ENCODE results near the gene CCT3. TPM values are rescaled to one million over a fixed set of nuclear protein-coding genes. Genes with fewer than 3 reads are reported as not detected.
"Not testable (repeated sequence)": the region's sequence is repeated elsewhere in the genome, so short reads cannot be mapped to it uniquely, and the experiment has no call there.

The CCT3 gene
- total and polyA plus RNA-seq, 2 donors: 114 to 296 TPM

DNA sequence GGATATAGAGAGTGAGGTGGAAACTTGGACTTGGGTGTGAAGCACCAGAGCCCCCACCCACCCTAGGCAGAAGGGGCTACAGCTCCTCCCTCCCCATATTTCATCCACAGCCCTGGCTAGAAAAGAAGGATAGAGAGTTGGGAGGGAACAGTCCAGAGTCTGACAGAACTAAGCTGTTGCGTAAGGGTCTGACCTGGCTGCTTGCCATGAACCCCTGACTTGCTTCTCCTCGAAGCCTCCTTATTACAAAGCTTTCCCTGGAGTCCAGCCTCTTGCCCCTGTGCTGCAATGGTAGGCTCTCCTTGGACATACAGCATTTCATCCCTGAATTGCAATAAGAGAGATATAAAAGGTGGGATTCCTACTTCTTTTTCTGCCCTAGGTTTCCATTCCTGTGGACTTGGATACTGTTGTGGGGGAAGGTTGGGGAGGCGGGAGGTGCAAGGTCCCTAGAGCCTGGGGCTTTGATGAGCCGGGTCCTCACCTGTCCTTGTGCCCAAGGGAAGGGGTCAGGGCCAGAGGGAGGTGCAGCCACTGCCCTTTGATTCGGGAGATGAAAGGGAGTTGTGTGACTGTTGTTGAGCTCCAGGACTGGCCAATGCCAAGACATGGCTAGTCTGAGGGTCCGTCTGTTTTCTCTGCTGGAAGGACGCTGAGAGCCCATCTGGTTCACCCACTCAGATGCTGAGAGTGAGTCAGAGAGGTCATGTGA is 33.6 kb upstream of the CCT3 start:
- H3K9me3 ChIP-seq (ENCODE audit: control insufficient read depth in 2 of 2, insufficient read depth in 1 of 2, low read length in 1 of 2): peaks cover 0 to 4% of the 10 kb centered on the region in 2 donors
- 67% methylated on average over 7 of the region's 7 CpGs for WGBS
- H3K36me3 ChIP-seq (ENCODE audit: control insufficient read depth in 2 of 2, insufficient read depth in 2 of 2, low read length in 1 of 2): no peaks in the 10 kb centered on the region
- H3K4me3 ChIP-seq (ENCODE audit: low read length in 2 of 2): no peak overlapping the region
- no peak for DNase-seq (ENCODE audit: low read depth in 6 of 9, low spot score in 9 of 9)
- H3K4me1 ChIP-seq (ENCODE audit: control insufficient read depth in 2 of 2, insufficient read depth in 2 of 2, low read length in 2 of 2): peaks cover 4 to 6% of the 10 kb centered on the region in 2 donors
- peaks cover 15 to 74% of the 10 kb centered on the region in 2 donors for H3K27me3 ChIP-seq (ENCODE audit: control insufficient read depth in 2 of 2, insufficient read depth in 1 of 2, low read length in 1 of 2)
- H3K27ac ChIP-seq (ENCODE audit: low read depth in 1 of 2, low read length in 1 of 2): no peak overlapping the region

DNA sequence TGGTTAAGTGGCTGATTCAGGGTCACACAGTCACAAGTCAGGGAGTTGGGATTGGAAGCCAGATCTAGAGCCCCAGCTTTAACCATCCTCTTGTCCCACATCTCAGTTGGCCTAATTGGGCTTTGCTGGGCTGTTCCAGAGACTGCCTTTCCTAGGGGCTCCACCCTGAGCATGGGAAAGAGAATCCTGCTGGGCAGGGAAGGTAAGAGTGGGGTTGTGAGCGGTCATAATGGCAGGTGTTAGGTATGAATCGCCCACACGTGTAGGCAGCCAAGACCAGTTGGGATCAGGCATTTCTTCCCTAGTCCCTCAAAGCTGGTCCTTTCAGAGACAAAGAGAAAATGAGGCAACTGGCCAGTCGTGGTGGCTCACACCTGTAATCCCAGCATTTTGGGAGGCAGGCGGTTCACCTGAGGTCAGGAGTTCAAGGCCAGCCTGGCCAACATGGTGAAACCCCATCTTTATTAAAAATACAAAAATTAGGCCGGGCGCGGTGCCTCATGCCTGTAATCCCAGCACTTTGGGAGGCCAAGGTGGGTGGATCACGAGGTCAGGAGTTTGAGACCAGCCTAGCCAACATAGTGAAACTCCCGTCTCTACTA is 31.7 kb upstream of the CCT3 start:
- H3K27me3 ChIP-seq (ENCODE audit: control insufficient read depth in 2 of 2, insufficient read depth in 1 of 2, low read length in 1 of 2): peaks cover 18 to 86% of the 10 kb centered on the region in 2 donors
- not testable (repeated sequence) for DNase-seq (ENCODE audit: low read depth in 6 of 9, low spot score in 9 of 9); H3K36me3 ChIP-seq (ENCODE audit: control insufficient read depth in 2 of 2, insufficient read depth in 2 of 2, low read length in 1 of 2); H3K27ac ChIP-seq (ENCODE audit: low read depth in 1 of 2, low read length in 1 of 2); H3K4me1 ChIP-seq (ENCODE audit: control insufficient read depth in 2 of 2, insufficient read depth in 2 of 2, low read length in 2 of 2); H3K9me3 ChIP-seq (ENCODE audit: control insufficient read depth in 2 of 2, insufficient read depth in 1 of 2, low read length in 1 of 2); H3K4me3 ChIP-seq (ENCODE audit: low read length in 2 of 2)
- 97% methylated on average over 10 of the region's 10 CpGs for WGBS

- Histone ChIP-seq H3K4me1 (ENCODE audit: control insufficient read depth in 2 of 2, insufficient read depth in 2 of 2, low read length in 2 of 2) (peaks cover 4 to 6% of the 10 kb centered on the region in 2 donors), H3K36me3 (ENCODE audit: control insufficient read depth in 2 of 2, insufficient read depth in 2 of 2, low read length in 1 of 2) (no peaks in the 10 kb centered on the region), H3K27ac (ENCODE audit: low read depth in 1 of 2, low read length in 1 of 2) (no peak within 1 kb of the TSS), H3K4me3 (ENCODE audit: low read length in 2 of 2) (peak within 1 kb of the TSS in 1 of 2 donors; percentile 31), H3K27me3 (ENCODE audit: control insufficient read depth in 2 of 2, insufficient read depth in 1 of 2, low read length in 1 of 2) (peaks cover 18 to 92% of the 10 kb centered on the region in 2 donors), H3K9me3 (ENCODE audit: control insufficient read depth in 2 of 2, insufficient read depth in 1 of 2, low read length in 1 of 2) (peaks cover 0 to 4% of the 10 kb centered on the region in 2 donors)
- 15% methylated on average over 48 of the region's 48 CpGs for whole genome bisulfite sequencing
- no peak for DNase-seq (ENCODE audit: low read depth in 6 of 9, low spot score in 9 of 9)
Measured at GRCh38 chr1:156368889-156369684, 31.0 kb upstream of the CCT3 start, which contains the start of gene RHBG. Gene RHBG, plus strand, starts transcription at chr1:156369211. Its CDS starts 39 bp downstream, at chr1:156369250.

DNA sequence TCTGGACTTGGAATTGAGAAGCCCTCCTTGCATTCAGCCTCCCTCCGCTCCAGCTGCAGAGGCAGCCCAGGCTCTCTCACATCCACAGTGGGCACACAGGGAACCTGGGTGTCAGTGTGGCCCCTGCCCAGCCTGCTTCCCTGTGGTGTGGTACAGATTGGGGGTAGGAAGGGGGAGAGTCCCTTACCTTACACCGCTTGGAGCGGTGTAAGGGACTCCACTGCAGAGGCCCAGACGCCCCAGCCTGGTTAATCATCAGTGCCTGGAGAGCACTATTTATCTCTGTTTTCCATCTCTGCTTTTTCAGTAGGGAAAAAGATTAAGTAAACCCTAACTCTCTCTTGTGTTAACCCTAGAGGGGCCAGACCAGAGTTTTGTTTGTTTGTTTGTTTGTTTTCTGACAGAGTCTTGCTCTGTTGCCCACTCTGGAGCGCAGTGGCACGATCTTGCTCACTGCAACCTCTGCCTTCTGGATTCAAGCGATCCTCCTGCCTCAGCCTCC is 30.1 kb upstream of the CCT3 start:
- no peaks in the 10 kb centered on the region for H3K36me3 ChIP-seq (ENCODE audit: control insufficient read depth in 2 of 2, insufficient read depth in 2 of 2, low read length in 1 of 2)
- H3K4me3 ChIP-seq (ENCODE audit: low read length in 2 of 2): no peak overlapping the region
- no peak overlapping the region for H3K27ac ChIP-seq (ENCODE audit: low read depth in 1 of 2, low read length in 1 of 2)
- H3K4me1 ChIP-seq (ENCODE audit: control insufficient read depth in 2 of 2, insufficient read depth in 2 of 2, low read length in 2 of 2): peaks cover 4 to 6% of the 10 kb centered on the region in 2 donors
- peaks cover 18 to 92% of the 10 kb centered on the region in 2 donors for H3K27me3 ChIP-seq (ENCODE audit: control insufficient read depth in 2 of 2, insufficient read depth in 1 of 2, low read length in 1 of 2)
- DNase-seq (ENCODE audit: low read depth in 6 of 9, low spot score in 9 of 9): no peak
- peaks cover 0 to 4% of the 10 kb centered on the region in 2 donors for H3K9me3 ChIP-seq (ENCODE audit: control insufficient read depth in 2 of 2, insufficient read depth in 1 of 2, low read length in 1 of 2)
- WGBS: 96% methylated on average over 7 of the region's 7 CpGs

DNA sequence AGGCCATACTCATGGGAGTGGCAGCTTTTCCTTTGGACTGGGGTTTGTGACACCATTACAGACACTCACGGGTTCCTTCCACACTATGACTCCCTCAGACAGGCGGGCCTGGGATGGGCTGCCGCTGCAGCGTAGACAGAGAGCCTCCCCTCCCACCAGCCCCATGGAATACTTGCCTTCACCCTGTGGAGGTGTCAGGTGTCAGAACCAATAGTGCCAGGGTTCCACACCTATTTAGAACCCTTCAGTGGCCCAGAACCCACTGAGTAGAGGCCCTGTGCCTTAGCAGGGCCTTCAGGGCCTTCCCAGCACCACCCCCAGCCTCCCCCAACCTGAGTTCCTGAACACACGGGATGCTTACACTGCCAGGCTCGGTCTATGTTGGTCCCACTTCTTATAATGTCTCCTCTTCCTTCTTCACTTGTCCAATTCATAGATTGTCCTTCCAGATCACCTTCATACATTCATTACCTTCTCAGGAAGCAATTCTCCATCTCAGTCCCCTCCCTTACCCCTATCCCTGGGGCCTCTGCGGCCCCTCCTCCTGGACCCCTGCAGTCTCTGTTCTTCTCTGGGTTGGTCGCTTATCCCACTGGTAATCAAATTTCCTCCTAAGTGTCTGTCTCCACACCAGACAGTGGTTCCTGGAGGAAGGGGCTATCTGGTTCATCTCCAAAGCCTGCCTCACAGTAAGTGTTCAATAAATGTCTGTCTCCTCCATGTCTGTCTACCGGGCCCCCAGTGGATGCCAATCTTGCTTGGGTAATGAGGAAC is 29.5 kb upstream of the CCT3 start:
- Histone ChIP-seq H3K4me1 (ENCODE audit: control insufficient read depth in 2 of 2, insufficient read depth in 2 of 2, low read length in 2 of 2) (peaks cover 4 to 6% of the 10 kb centered on the region in 2 donors), H3K9me3 (ENCODE audit: control insufficient read depth in 2 of 2, insufficient read depth in 1 of 2, low read length in 1 of 2) (peaks cover 0 to 4% of the 10 kb centered on the region in 2 donors), H3K27ac (ENCODE audit: low read depth in 1 of 2, low read length in 1 of 2) (no peak overlapping the region), H3K27me3 (ENCODE audit: control insufficient read depth in 2 of 2, insufficient read depth in 1 of 2, low read length in 1 of 2) (peaks cover 18 to 87% of the 10 kb centered on the region in 2 donors), H3K4me3 (ENCODE audit: low read length in 2 of 2) (no peak overlapping the region), H3K36me3 (ENCODE audit: control insufficient read depth in 2 of 2, insufficient read depth in 2 of 2, low read length in 1 of 2) (no peaks in the 10 kb centered on the region)
- DNase-seq (ENCODE audit: low read depth in 6 of 9, low spot score in 9 of 9): no peak
- 90% methylated on average over 9 of the region's 9 CpGs for WGBS

GRCh38 chr1:156366378-156367166 is 28.5 kb upstream of the CCT3 start:
- H3K9me3 ChIP-seq (ENCODE audit: control insufficient read depth in 2 of 2, insufficient read depth in 1 of 2, low read length in 1 of 2): peaks cover 0 to 4% of the 10 kb centered on the region in 2 donors
- H3K27ac ChIP-seq (ENCODE audit: low read depth in 1 of 2, low read length in 1 of 2): no peak overlapping the region
- 92% methylated on average over 5 of the region's 5 CpGs for WGBS
- H3K27me3 ChIP-seq (ENCODE audit: control insufficient read depth in 2 of 2, insufficient read depth in 1 of 2, low read length in 1 of 2): peaks cover 17 to 77% of the 10 kb centered on the region in 2 donors
- no peak overlapping the region for H3K4me3 ChIP-seq (ENCODE audit: low read length in 2 of 2)
- H3K36me3 ChIP-seq (ENCODE audit: control insufficient read depth in 2 of 2, insufficient read depth in 2 of 2, low read length in 1 of 2): no peaks in the 10 kb centered on the region
- H3K4me1 ChIP-seq (ENCODE audit: control insufficient read depth in 2 of 2, insufficient read depth in 2 of 2, low read length in 2 of 2): peaks cover 4 to 6% of the 10 kb centered on the region in 2 donors
- no peak for DNase-seq (ENCODE audit: low read depth in 6 of 9, low spot score in 9 of 9)

DNA sequence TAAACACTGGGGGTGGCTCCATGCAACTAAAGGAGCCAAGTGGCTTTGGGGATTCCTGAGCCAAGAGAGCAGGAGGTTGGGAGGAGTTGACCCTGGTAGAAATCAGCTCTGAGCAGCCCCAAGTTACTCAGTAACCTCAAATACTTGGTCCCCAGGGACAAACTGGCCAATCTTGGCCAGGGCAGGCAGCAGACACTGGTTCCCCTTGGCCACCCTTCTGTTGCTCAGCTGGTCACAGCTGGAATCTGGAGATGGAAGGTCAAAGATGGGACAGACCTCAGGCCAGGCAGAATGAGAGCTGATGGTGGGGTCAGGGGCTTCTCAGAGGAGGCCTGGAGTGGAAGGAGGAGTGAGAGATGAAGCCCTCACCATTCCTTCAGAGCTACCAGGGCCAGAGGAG is 27.7 kb upstream of the CCT3 start:
- peaks cover 4 to 6% of the 10 kb centered on the region in 2 donors for H3K4me1 ChIP-seq (ENCODE audit: control insufficient read depth in 2 of 2, insufficient read depth in 2 of 2, low read length in 2 of 2)
- peaks cover 0 to 4% of the 10 kb centered on the region in 2 donors for H3K9me3 ChIP-seq (ENCODE audit: control insufficient read depth in 2 of 2, insufficient read depth in 1 of 2, low read length in 1 of 2)
- H3K4me3 ChIP-seq (ENCODE audit: low read length in 2 of 2): no peak overlapping the region
- H3K36me3 ChIP-seq (ENCODE audit: control insufficient read depth in 2 of 2, insufficient read depth in 2 of 2, low read length in 1 of 2): no peaks in the 10 kb centered on the region
- no peak for DNase-seq (ENCODE audit: low read depth in 6 of 9, low spot score in 9 of 9)
- H3K27ac ChIP-seq (ENCODE audit: low read depth in 1 of 2, low read length in 1 of 2): no peak overlapping the region
- H3K27me3 ChIP-seq (ENCODE audit: control insufficient read depth in 2 of 2, insufficient read depth in 1 of 2, low read length in 1 of 2): peaks cover 15 to 72% of the 10 kb centered on the region in 2 donors

DNA sequence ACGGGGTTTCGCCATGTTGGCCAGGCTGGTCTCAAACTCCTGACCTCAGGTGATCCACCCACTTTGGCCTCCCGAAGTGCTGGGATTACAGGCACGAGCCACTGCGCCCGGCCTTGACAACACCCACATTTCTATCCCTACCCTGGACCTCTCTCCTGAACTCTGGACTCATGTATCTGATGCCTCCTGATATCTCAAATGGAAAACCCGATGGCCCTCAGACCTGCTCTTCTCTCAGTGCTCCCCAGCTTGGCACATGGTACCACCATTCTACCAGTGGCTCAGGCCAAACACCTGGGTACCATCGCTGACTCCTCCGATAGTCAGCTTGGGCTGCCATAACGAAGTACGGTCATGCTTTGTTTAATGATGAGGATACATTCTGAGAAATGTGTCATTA is 22.4 kb upstream of the CCT3 start:
- Histone ChIP-seq H3K36me3 (ENCODE audit: control insufficient read depth in 2 of 2, insufficient read depth in 2 of 2, low read length in 1 of 2) (no peaks in the 10 kb centered on the region), H3K27me3 (ENCODE audit: control insufficient read depth in 2 of 2, insufficient read depth in 1 of 2, low read length in 1 of 2) (peaks cover 4 to 54% of the 10 kb centered on the region in 2 donors), H3K9me3 (ENCODE audit: control insufficient read depth in 2 of 2, insufficient read depth in 1 of 2, low read length in 1 of 2) (no peaks in the 10 kb centered on the region), H3K4me1 (ENCODE audit: control insufficient read depth in 2 of 2, insufficient read depth in 2 of 2, low read length in 2 of 2) (no peaks in the 10 kb centered on the region), H3K27ac (ENCODE audit: low read depth in 1 of 2, low read length in 1 of 2) (no peak overlapping the region), H3K4me3 (ENCODE audit: low read length in 2 of 2) (no peak overlapping the region)
- WGBS: 98% methylated on average over 11 of the region's 11 CpGs
- no peak for DNase-seq (ENCODE audit: low read depth in 6 of 9, low spot score in 9 of 9)

Data from thymus (tissue), 11 donors.